Measurements from ENCODE around the gene PDE4A.

DNA sequence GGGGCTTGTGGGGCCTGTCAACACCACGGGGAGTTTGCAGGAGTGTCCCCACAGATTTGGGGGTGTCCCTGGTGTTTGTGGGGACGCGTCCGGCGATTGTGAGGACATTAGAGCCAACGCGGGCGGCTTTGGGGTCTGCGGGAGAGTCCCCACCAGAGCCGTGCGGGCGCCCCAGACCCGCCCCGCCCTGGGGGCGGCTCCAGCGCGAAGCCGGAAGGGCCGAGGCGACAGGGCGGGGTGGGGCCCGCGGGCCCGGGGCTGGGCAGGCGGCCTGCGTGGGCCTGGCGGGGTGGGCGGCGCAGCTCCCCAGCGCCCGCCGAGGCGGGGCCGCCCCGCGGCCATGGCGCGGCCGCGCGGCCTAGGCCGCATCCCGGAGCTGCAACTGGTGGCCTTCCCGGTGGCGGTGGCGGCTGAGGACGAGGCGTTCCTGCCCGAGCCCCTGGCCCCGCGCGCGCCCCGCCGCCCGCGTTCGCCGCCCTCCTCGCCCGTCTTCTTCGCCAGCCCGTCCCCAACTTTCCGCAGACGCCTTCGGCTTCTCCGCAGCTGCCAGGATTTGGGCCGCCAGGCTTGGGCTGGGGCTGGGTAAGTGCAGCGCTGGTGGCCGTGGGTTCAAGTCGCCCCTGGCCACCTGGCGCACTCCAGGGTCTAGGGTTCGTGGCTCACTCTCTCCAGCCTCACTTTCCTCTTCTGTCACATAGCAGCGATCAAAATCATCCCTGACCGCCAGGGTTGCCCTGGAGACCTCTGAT lies 10.3 kb downstream of the PDE4A start:
- TF ChIP-seq, protein P1, sequence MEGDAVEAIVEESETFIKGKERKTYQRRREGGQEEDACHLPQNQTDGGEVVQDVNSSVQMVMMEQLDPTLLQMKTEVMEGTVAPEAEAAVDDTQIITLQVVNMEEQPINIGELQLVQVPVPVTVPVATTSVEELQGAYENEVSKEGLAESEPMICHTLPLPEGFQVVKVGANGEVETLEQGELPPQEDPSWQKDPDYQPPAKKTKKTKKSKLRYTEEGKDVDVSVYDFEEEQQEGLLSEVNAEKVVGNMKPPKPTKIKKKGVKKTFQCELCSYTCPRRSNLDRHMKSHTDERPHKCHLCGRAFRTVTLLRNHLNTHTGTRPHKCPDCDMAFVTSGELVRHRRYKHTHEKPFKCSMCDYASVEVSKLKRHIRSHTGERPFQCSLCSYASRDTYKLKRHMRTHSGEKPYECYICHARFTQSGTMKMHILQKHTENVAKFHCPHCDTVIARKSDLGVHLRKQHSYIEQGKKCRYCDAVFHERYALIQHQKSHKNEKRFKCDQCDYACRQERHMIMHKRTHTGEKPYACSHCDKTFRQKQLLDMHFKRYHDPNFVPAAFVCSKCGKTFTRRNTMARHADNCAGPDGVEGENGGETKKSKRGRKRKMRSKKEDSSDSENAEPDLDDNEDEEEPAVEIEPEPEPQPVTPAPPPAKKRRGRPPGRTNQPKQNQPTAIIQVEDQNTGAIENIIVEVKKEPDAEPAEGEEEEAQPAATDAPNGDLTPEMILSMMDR (IDR thresholded peaks at IDR 0.05; ENCODE audit: control extremely low read depth in 1 of 3, insufficient read depth in 1 of 3, low read depth in 1 of 3, low read length in 3 of 3): no peak
- no peak for TF ChIP-seq RAD21 (IDR thresholded peaks at IDR 0.05 in 1 of 2, conservative IDR thresholded peaks at IDR 0.05 in 1 of 2; ENCODE audit: low read depth in 2 of 2, low read length in 2 of 2)
- TF ChIP-seq CEBPB (IDR thresholded peaks at IDR 0.05; ENCODE audit: low read depth, low read length): no peak
- TF ChIP-seq SP1 (IDR thresholded peaks at IDR 0.05; ENCODE audit: low read depth, low read length): no peak
- TF ChIP-seq RNF2 (IDR thresholded peaks at IDR 0.05; ENCODE audit: borderline replicate concordance, low read depth, low read length, missing control alignments, poor library complexity, severe bottlenecking): no peak

Data from H1 (cell line).